GM19240 (cell line): ENCODE results near the gene HNRNPLL.

Experiments
- DNase-seq: peaks from one replicate; pipeline ENCODE4 v3.0.0; 2011; ENCODE audit warnings: low spot score; ENCODE audit not compliant: insufficient read length

HNRNPLL gene

GRCh38 chr2:38596229-38596628, 6.5 kb downstream of the HNRNPLL start:
- DNase-seq: no peak

GRCh38 chr2:38592951-38593350, 9.8 kb downstream of the HNRNPLL start:
- DNase-seq: no peak

- DNase-seq: no peak
These were observed 11.6 kb downstream of the HNRNPLL start for GRCh38 chr2:38591152-38591551.

- DNase-seq: no peak
These were observed 12.7 kb downstream of the HNRNPLL start for GRCh38 chr2:38590053-38590452.

- no peak for DNase-seq
These were observed 15.8 kb downstream of the HNRNPLL start for GRCh38 chr2:38586931-38587330.

- no peak for DNase-seq
These were observed 17.8 kb downstream of the HNRNPLL start for GRCh38 chr2:38584881-38585280.

GRCh38 chr2:38583994-38584393, 18.7 kb downstream of the HNRNPLL start:
- DNase-seq: no peak

- DNase-seq: no peak
These were observed 19.2 kb downstream of the HNRNPLL start for GRCh38 chr2:38583524-38583923.

GRCh38 chr2:38581193-38582147, 21.3 kb downstream of the HNRNPLL start:
- DNase-seq: no peak

- DNase-seq: no peak
These were observed 22.6 kb downstream of the HNRNPLL start for GRCh38 chr2:38580115-38580636.

GRCh38 chr2:38578832-38579231, 23.9 kb downstream of the HNRNPLL start:
- DNase-seq: no peak

GRCh38 chr2:38574278-38574677, 28.4 kb downstream of the HNRNPLL start:
- no peak for DNase-seq

GRCh38 chr2:38572167-38572566, 30.6 kb downstream of the HNRNPLL start:
- no peak for DNase-seq

- no peak for DNase-seq
These were observed 31.5 kb downstream of the HNRNPLL start for GRCh38 chr2:38571193-38571592.

- no peak for DNase-seq
These were observed 33.8 kb downstream of the HNRNPLL start for GRCh38 chr2:38568724-38569436.

- DNase-seq: no peak
These were observed 37.4 kb downstream of the HNRNPLL start for GRCh38 chr2:38565333-38565732.

- no peak for DNase-seq
These were observed 41.0 kb downstream of the HNRNPLL start for GRCh38 chr2:38561691-38562090.

- no peak for DNase-seq
These were observed 42.6 kb downstream of the HNRNPLL start for GRCh38 chr2:38560092-38560491.

GRCh38 chr2:38557981-38558380, 44.7 kb downstream of the HNRNPLL start:
- DNase-seq: no peak

GRCh38 chr2:38557217-38557616, 45.5 kb downstream of the HNRNPLL start:
- DNase-seq: no peak

- no peak for DNase-seq
These were observed 46.5 kb downstream of the HNRNPLL start for GRCh38 chr2:38556006-38556801.
